GM23338 (cell line): ENCODE results near the gene PAIP2. TPM values are rescaled to one million over a fixed set of nuclear protein-coding genes. Genes with fewer than 3 reads are reported as not detected.

ENCODE experiments used
- ATAC-seq: fragments of 200-7000 bp; cut with Tn5 transposase; 3 replicates; pipeline ENCODE4 v1.9.1; 2020
- DNase-seq: peaks from one replicate; pipeline ENCODE4 v3.0.0-alpha.2; 2015; ENCODE audit warnings: low spot score
- H2AFZ ChIP-seq: fragments of 200-600 bp; sonication (generic); 2 replicates; pipeline ENCODE4 v1.8.0; 2016; ENCODE audit warnings: antibody characterized with exemption, mild to moderate bottlenecking, moderate library complexity
- H3F3A ChIP-seq: fragments of 200-600 bp; sonication (generic); replicated peaks from 2 replicates; pipeline ENCODE4 v1.8.0; 2017; ENCODE audit warnings: antibody characterized with exemption, mixed run types, low read depth
- H3K27ac ChIP-seq: fragments of 200-600 bp; sonication (generic); 2 replicates; pipeline ENCODE4 v1.6.1; 2016; ENCODE audit warnings: low read depth
- H3K27me3 ChIP-seq: fragments of 200-600 bp; sonication (generic); 2 replicates; pipeline ENCODE4 v1.8.0; 2016; ENCODE audit warnings: mild to moderate bottlenecking, mixed run types, moderate library complexity; ENCODE audit not compliant: insufficient read depth
- H3K36me3 ChIP-seq: fragments of 200-600 bp; sonication (generic); 2 replicates; pipeline ENCODE4 v1.8.0; 2016; ENCODE audit warnings: mild to moderate bottlenecking; ENCODE audit not compliant: insufficient read depth
- H3K4me1 ChIP-seq: fragments of 200-600 bp; sonication (generic); 2 replicates; pipeline ENCODE4 v1.8.0; 2016; ENCODE audit warnings: mild to moderate bottlenecking, moderate library complexity; ENCODE audit not compliant: insufficient read depth
- H3K4me2 ChIP-seq: fragments of 200-600 bp; sonication (generic); 2 replicates; pipeline ENCODE4 v1.7.1; 2017; ENCODE audit warnings: mixed run types
- H3K4me3 ChIP-seq: fragments of 200-600 bp; sonication (generic); 2 replicates; pipeline ENCODE4 v1.6.1; 2016; ENCODE audit warnings: mixed run types
- H3K79me2 ChIP-seq: fragments of 200-600 bp; sonication (generic); replicated peaks from 2 replicates; pipeline ENCODE4 v1.8.0; 2017; ENCODE audit warnings: mild to moderate bottlenecking; ENCODE audit not compliant: insufficient read depth
- H3K9me2 ChIP-seq: fragments of 200-600 bp; sonication (generic); 2 replicates; pipeline ENCODE4 v1.8.0; 2017; ENCODE audit not compliant: insufficient read depth
- H4K20me1 ChIP-seq: fragments of 200-600 bp; sonication (generic); replicated peaks from 2 replicates; pipeline ENCODE4 v1.8.0; 2017; ENCODE audit warnings: mild to moderate bottlenecking; ENCODE audit not compliant: insufficient read depth
- H3K27ac Mint-ChIP-seq: 2 replicates; pipeline ENCODE4 v1.8.0; 2020; ENCODE audit warnings: inconsistent platforms, mild to moderate bottlenecking, moderate library complexity, mixed read lengths
- H3K27me3 Mint-ChIP-seq: 3 replicates; pipeline ENCODE4 v1.8.0; 2022; ENCODE audit warnings: low read depth, mild to moderate bottlenecking, moderate library complexity, mixed read lengths, inconsistent platforms; ENCODE audit not compliant: insufficient read depth, poor library complexity
- H3K36me3 Mint-ChIP-seq: 3 replicates; pipeline ENCODE4 v1.8.0; 2021; ENCODE audit warnings: low read depth, mild to moderate bottlenecking, inconsistent platforms, moderate library complexity, mixed read lengths
- H3K4me1 Mint-ChIP-seq: 3 replicates; pipeline ENCODE4 v1.8.0; 2020; ENCODE audit warnings: mild to moderate bottlenecking, inconsistent platforms, mixed read lengths
- H3K4me3 Mint-ChIP-seq: 3 replicates; pipeline ENCODE4 v1.8.0; 2021; ENCODE audit warnings: moderate library complexity, mild to moderate bottlenecking, inconsistent platforms, mixed read lengths
- H3K9me3 Mint-ChIP-seq: 3 replicates; pipeline ENCODE4 v1.8.0; 2020; ENCODE audit warnings: moderate library complexity, mild to moderate bottlenecking, inconsistent platforms, mixed read lengths
- CREB1 ChIP-seq: fragments of 250-450 bp; sonication (Bioruptor Pico); IDR thresholded peaks from 2 replicates; pipeline ENCODE4 v1.5.0; 2020; ENCODE audit warnings: low read depth, mild to moderate bottlenecking, moderate library complexity
- EZH2 ChIP-seq: fragments of 200-600 bp; sonication (generic); IDR thresholded peaks from one replicate; pipeline ENCODE4 v1.8.0; 2017; ENCODE audit warnings: antibody characterized with exemption, mild to moderate bottlenecking, low read depth; ENCODE audit not compliant: unreplicated experiment
- EZH2phosphoT487 ChIP-seq: fragments of 200-600 bp; sonication (generic); IDR thresholded peaks from one replicate; pipeline ENCODE4 v1.8.1; 2018; ENCODE audit warnings: antibody characterized with exemption; ENCODE audit not compliant: unreplicated experiment
- JUNB ChIP-seq: IDR thresholded peaks from one replicate; pipeline ENCODE4 v1.6.1; 2016; ENCODE audit warnings: antibody characterized with exemption; ENCODE audit not compliant: unreplicated experiment
- NANOG ChIP-seq: IDR thresholded peaks from 2 replicates; pipeline ENCODE4 v1.6.1; 2016; ENCODE audit warnings: antibody characterized with exemption, borderline replicate concordance
- POLR2AphosphoS5 ChIP-seq: IDR thresholded peaks from 2 replicates; pipeline ENCODE4 v1.6.1; 2016; ENCODE audit warnings: antibody characterized with exemption, low read depth
- STAT1 ChIP-seq: IDR thresholded peaks from one replicate; pipeline ENCODE4 v1.6.1; 2016; ENCODE audit warnings: antibody characterized with exemption; ENCODE audit not compliant: unreplicated experiment
- ZNF114 ChIP-seq: fragments of 250-450 bp; sonication (Bioruptor Pico); IDR thresholded peaks from 2 replicates; pipeline ENCODE4 v1.5.0; 2020; ENCODE audit warnings: mild to moderate bottlenecking, moderate library complexity
- ZNF331 ChIP-seq: fragments of 250-450 bp; sonication (Bioruptor Pico); IDR thresholded peaks from 2 replicates; pipeline ENCODE4 v1.5.0; 2020; ENCODE audit warnings: low read depth, mild to moderate bottlenecking, moderate library complexity
- polyA plus RNA-seq: library from polyadenylated mRNA; unstranded; fragments of >200 nt; fragmentation: Nextera tagmentation; extraction: Ambion mirVana; gene quantifications from 2 replicates; pipeline ENCODE4 v1.2.1, GENCODE V29; 2016
- total RNA-seq: library from RNA; depleted of rRNA; stranded (reverse); fragments of >200 nt; shearing (Covaris generic); gene quantifications from 2 replicates; pipeline ENCODE4 v1.2.3, GENCODE V29; 2014
- TF ChIP-seq, protein P1 (sequence below), 2 experiments: fragments of 200-600 bp in 1 of 2; sonication (generic) in 1 of 2; conservative IDR thresholded peaks; 2 replicates each; pipeline versions ENCODE4 v1.5.1 to v1.6.1; 2016 to 2017; ENCODE audit warnings: antibody characterized with exemption in 2 of 2, low read depth in 2 of 2, mild to moderate bottlenecking in 2 of 2, moderate library complexity in 1 of 2
- TF ChIP-seq, protein P2 (sequence below): IDR thresholded peaks from 2 replicates; pipeline ENCODE4 v1.6.1; 2016; ENCODE audit warnings: antibody characterized with exemption
- TF ChIP-seq, protein P3 (sequence below): fragments of 250-450 bp; sonication (Bioruptor Pico); IDR thresholded peaks from 2 replicates; pipeline ENCODE4 v1.5.0; 2020; ENCODE audit warnings: mild to moderate bottlenecking, moderate library complexity
- TF ChIP-seq, protein P4 (sequence below): IDR thresholded peaks from one replicate; pipeline ENCODE4 v1.6.1; 2018; ENCODE audit warnings: antibody characterized with exemption; ENCODE audit not compliant: unreplicated experiment

PAIP2 gene
- total and polyA plus RNA-seq, 2 experiments from 2014 or later = 132 to 277 TPM

DNA sequence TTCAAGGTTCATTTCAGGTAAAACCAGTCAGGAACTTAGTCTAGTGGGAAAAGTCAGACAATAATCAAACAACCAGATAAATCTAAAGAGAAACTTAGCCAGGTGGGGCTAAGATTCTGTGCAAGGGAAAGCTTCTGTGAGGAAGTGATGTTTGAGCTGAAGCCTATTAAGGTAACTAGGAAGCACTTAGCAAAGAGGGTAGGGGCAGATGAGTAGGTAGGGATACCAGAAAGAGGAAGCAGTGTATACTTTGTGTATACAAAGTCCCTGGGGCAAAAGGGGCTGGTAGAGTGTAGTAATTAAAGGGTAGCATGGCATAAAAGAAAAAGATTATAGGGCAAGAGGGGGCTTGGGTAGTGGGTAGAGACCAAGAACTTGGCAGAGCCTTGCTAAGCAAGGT lies 65.9 kb downstream of the PAIP2 start (continued):
- no peak for TF ChIP-seq ZNF114 (CRISPR knock-in tag)
- TF ChIP-seq, protein P1, sequence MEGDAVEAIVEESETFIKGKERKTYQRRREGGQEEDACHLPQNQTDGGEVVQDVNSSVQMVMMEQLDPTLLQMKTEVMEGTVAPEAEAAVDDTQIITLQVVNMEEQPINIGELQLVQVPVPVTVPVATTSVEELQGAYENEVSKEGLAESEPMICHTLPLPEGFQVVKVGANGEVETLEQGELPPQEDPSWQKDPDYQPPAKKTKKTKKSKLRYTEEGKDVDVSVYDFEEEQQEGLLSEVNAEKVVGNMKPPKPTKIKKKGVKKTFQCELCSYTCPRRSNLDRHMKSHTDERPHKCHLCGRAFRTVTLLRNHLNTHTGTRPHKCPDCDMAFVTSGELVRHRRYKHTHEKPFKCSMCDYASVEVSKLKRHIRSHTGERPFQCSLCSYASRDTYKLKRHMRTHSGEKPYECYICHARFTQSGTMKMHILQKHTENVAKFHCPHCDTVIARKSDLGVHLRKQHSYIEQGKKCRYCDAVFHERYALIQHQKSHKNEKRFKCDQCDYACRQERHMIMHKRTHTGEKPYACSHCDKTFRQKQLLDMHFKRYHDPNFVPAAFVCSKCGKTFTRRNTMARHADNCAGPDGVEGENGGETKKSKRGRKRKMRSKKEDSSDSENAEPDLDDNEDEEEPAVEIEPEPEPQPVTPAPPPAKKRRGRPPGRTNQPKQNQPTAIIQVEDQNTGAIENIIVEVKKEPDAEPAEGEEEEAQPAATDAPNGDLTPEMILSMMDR (conservative IDR thresholded peaks at IDR 0.05; ENCODE audit: low read depth in 2 of 2) = no peak
- TF ChIP-seq POLR2AphosphoS5 = no peak
- TF ChIP-seq CREB1 (CRISPR knock-in tag) = no peak
- TF ChIP-seq, protein P2, sequence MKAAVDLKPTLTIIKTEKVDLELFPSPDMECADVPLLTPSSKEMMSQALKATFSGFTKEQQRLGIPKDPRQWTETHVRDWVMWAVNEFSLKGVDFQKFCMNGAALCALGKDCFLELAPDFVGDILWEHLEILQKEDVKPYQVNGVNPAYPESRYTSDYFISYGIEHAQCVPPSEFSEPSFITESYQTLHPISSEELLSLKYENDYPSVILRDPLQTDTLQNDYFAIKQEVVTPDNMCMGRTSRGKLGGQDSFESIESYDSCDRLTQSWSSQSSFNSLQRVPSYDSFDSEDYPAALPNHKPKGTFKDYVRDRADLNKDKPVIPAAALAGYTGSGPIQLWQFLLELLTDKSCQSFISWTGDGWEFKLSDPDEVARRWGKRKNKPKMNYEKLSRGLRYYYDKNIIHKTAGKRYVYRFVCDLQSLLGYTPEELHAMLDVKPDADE = no peak

DNA sequence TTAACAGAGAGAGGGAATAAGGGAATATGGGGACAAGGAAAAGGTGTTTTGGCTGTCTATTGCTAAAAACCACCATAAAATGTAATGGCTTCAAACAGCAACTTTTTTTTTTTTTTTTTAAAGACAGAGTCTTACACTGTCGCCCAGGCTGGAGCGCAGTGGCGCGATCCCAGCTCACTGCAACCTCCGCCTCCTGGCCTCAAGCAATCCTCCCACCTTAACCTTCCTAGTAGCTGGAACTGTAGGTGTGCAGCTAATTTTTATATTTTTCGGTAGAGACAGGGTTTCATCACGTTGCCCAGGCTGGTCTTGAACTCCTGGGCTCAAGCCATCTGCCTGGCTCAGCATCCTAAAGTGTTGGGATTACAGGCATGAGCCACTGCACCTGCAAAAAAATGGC lies 66.5 kb downstream of the PAIP2 start:
- no peak for ATAC-seq

More for the DNA sequence above, 66.5 kb downstream of the PAIP2 start:
- Mint-ChIP-seq H3K4me1 (peaks cover 9% of the 10 kb centered on the region; the same call in 2 of the 3 replicates), H3K9me3 (no peaks in the 10 kb centered on the region), H3K4me3 (no peak overlapping the region), H3K27ac (no peak overlapping the region), H3K27me3 (peaks cover 8% of the 10 kb centered on the region), H3K36me3 (no peaks in the 10 kb centered on the region; the same call in 2 of the 3 replicates)
- Histone ChIP-seq H3K36me3 (no peaks in the 10 kb centered on the region), H3K4me3 (no peak overlapping the region), H3K27ac (no peak overlapping the region), H4K20me1 (0 out of 2 replicates have a peak, but pooled peaks cover under 1% of the 10 kb centered on the region), H3K4me1 (peaks cover 11% of the 10 kb centered on the region), H3K27me3 (no peaks in the 10 kb centered on the region), H3K4me2 (no peak overlapping the region), H3F3A (peaks cover 10% of the 10 kb centered on the region), H2AFZ (no peak overlapping the region), H3K79me2 (0 out of 2 replicates have a peak, but pooled peaks cover under 1% of the 10 kb centered on the region), H3K9me2 (no peaks in the 10 kb centered on the region)
- no peak for DNase-seq
- no peak for TF ChIP-seq ZNF331 (CRISPR knock-in tag)
- TF ChIP-seq, protein P3, sequence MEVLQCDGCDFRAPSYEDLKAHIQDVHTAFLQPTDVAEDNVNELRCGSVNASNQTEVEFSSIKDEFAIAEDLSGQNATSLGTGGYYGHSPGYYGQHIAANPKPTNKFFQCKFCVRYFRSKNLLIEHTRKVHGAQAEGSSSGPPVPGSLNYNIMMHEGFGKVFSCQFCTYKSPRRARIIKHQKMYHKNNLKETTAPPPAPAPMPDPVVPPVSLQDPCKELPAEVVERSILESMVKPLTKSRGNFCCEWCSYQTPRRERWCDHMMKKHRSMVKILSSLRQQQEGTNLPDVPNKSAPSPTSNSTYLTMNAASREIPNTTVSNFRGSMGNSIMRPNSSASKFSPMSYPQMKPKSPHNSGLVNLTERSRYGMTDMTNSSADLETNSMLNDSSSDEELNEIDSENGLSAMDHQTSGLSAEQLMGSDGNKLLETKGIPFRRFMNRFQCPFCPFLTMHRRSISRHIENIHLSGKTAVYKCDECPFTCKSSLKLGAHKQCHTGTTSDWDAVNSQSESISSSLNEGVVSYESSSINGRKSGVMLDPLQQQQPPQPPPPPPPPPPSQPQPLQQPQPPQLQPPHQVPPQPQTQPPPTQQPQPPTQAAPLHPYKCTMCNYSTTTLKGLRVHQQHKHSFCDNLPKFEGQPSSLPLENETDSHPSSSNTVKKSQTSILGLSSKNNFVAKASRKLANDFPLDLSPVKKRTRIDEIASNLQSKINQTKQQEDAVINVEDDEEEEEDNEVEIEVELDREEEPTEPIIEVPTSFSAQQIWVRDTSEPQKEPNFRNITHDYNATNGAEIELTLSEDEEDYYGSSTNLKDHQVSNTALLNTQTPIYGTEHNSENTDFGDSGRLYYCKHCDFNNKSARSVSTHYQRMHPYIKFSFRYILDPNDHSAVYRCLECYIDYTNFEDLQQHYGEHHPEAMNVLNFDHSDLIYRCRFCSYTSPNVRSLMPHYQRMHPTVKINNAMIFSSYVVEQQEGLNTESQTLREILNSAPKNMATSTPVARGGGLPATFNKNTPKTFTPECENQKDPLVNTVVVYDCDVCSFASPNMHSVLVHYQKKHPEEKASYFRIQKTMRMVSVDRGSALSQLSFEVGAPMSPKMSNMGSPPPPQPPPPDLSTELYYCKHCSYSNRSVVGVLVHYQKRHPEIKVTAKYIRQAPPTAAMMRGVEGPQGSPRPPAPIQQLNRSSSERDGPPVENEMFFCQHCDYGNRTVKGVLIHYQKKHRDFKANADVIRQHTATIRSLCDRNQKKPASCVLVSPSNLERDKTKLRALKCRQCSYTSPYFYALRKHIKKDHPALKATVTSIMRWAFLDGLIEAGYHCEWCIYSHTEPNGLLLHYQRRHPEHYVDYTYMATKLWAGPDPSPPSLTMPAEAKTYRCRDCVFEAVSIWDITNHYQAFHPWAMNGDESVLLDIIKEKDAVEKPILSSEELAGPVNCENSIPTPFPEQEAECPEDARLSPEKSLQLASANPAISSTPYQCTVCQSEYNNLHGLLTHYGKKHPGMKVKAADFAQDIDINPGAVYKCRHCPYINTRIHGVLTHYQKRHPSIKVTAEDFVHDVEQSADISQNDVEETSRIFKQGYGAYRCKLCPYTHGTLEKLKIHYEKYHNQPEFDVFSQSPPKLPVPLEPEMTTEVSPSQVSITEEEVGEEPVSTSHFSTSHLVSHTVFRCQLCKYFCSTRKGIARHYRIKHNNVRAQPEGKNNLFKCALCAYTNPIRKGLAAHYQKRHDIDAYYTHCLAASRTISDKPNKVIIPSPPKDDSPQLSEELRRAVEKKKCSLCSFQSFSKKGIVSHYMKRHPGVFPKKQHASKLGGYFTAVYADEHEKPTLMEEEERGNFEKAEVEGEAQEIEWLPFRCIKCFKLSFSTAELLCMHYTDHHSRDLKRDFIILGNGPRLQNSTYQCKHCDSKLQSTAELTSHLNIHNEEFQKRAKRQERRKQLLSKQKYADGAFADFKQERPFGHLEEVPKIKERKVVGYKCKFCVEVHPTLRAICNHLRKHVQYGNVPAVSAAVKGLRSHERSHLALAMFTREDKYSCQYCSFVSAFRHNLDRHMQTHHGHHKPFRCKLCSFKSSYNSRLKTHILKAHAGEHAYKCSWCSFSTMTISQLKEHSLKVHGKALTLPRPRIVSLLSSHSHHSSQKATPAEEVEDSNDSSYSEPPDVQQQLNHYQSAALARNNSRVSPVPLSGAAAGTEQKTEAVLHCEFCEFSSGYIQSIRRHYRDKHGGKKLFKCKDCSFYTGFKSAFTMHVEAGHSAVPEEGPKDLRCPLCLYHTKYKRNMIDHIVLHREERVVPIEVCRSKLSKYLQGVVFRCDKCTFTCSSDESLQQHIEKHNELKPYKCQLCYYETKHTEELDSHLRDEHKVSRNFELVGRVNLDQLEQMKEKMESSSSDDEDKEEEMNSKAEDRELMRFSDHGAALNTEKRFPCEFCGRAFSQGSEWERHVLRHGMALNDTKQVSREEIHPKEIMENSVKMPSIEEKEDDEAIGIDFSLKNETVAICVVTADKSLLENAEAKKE = no peak
- no peak for TF ChIP-seq POLR2AphosphoS5
- no peak for TF ChIP-seq EZH2
- no peak for TF ChIP-seq CREB1 (CRISPR knock-in tag)
- no peak for TF ChIP-seq STAT1
- TF ChIP-seq JUNB = no peak
- no peak for TF ChIP-seq NANOG
- no peak for TF ChIP-seq ZNF114 (CRISPR knock-in tag)
- TF ChIP-seq, protein P4, sequence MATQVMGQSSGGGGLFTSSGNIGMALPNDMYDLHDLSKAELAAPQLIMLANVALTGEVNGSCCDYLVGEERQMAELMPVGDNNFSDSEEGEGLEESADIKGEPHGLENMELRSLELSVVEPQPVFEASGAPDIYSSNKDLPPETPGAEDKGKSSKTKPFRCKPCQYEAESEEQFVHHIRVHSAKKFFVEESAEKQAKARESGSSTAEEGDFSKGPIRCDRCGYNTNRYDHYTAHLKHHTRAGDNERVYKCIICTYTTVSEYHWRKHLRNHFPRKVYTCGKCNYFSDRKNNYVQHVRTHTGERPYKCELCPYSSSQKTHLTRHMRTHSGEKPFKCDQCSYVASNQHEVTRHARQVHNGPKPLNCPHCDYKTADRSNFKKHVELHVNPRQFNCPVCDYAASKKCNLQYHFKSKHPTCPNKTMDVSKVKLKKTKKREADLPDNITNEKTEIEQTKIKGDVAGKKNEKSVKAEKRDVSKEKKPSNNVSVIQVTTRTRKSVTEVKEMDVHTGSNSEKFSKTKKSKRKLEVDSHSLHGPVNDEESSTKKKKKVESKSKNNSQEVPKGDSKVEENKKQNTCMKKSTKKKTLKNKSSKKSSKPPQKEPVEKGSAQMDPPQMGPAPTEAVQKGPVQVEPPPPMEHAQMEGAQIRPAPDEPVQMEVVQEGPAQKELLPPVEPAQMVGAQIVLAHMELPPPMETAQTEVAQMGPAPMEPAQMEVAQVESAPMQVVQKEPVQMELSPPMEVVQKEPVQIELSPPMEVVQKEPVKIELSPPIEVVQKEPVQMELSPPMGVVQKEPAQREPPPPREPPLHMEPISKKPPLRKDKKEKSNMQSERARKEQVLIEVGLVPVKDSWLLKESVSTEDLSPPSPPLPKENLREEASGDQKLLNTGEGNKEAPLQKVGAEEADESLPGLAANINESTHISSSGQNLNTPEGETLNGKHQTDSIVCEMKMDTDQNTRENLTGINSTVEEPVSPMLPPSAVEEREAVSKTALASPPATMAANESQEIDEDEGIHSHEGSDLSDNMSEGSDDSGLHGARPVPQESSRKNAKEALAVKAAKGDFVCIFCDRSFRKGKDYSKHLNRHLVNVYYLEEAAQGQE = no peak
- no peak for TF ChIP-seq EZH2phosphoT487
